OCI-LY3 (cell line): Measurements from ENCODE around the gene CNDP2.
A peak's percentile ranks its signal among the peaks of the same experiment; 100 is the strongest.

ENCODE experiments used
- H2AFZ ChIP-seq: fragments of 200-600, 300-600 bp; shearing (Covaris generic); 2 replicates; pipeline ENCODE4 v1.6.0; 2014; ENCODE audit warnings: antibody characterized with exemption, low read depth, low read length
- H3K27ac ChIP-seq: fragments of 200-600, 300-600 bp; sonication (generic); 2 replicates; pipeline ENCODE4 v1.5.1; 2014; ENCODE audit warnings: mild to moderate bottlenecking, low read length, moderate library complexity, mixed read lengths
- H3K27me3 ChIP-seq: fragments of 200-600, 300-600 bp; sonication (generic); 2 replicates; pipeline ENCODE4 v1.6.1; 2014; ENCODE audit warnings: low read depth, low read length, mixed read lengths
- H3K36me3 ChIP-seq: fragments of 200-600, 300-600 bp; sonication (generic); replicated peaks from 2 replicates; pipeline ENCODE3; 2014; ENCODE audit warnings: low read depth, low read length, mixed read lengths
- H3K4me1 ChIP-seq: fragments of 300-600, 200-600 bp; sonication (generic); 2 replicates; pipeline ENCODE4 v1.6.1; 2014; ENCODE audit warnings: low read length, mixed read lengths
- H3K4me2 ChIP-seq: fragments of 200-600, 300-600 bp; sonication (generic); 2 replicates; pipeline ENCODE4 v1.6.1; 2014; ENCODE audit warnings: low read length, mixed read lengths
- H3K4me3 ChIP-seq: fragments of 300-600, 200-600 bp; sonication (generic); 2 replicates; pipeline ENCODE4 v1.5.1; 2014; ENCODE audit warnings: antibody characterized with exemption, mild to moderate bottlenecking, low read length, moderate library complexity
- H3K79me2 ChIP-seq: fragments of 300-600, 200-600 bp; shearing (Covaris generic); 2 replicates; pipeline ENCODE4 v1.6.1; 2014; ENCODE audit warnings: mild to moderate bottlenecking, low read length, mixed read lengths
- H3K9ac ChIP-seq: fragments of 300-600, 200-600 bp; shearing (Covaris generic); 2 replicates; pipeline ENCODE4 v1.6.0; 2014; ENCODE audit warnings: mild to moderate bottlenecking, low read length, moderate library complexity
- H3K9me3 ChIP-seq: fragments of 200-600, 300-600 bp; shearing (Covaris generic); 2 replicates; pipeline ENCODE4 v1.6.1; 2014; ENCODE audit warnings: low read length, mixed read lengths; ENCODE audit not compliant: insufficient read depth
- H4K20me1 ChIP-seq: fragments of 200-600, 300-600 bp; sonication (generic); 2 replicates; pipeline ENCODE4 v1.6.1; 2016; ENCODE audit warnings: low read length, mixed read lengths; ENCODE audit not compliant: insufficient read depth
- EZH2phosphoT487 ChIP-seq: fragments of 200-600 bp; shearing (Covaris generic); IDR thresholded peaks from 2 replicates; pipeline ENCODE4 v1.6.1; 2018; ENCODE audit warnings: antibody characterized with exemption, mixed run types, low read depth
- TF ChIP-seq, protein P1 (sequence below): fragments of 200-600, 300-600 bp; sonication (generic); IDR thresholded peaks from 2 replicates; pipeline ENCODE4 v1.5.1; 2014; ENCODE audit warnings: antibody characterized with exemption, low read length, low read depth

Gene CNDP2

GRCh38 chr18:74567822-74568221 lies 71.7 kb downstream of the CNDP2 start:
- Histone ChIP-seq H2AFZ (no peak overlapping the region), H4K20me1 (no peaks in the 10 kb centered on the region), H3K4me3 (no peak overlapping the region), H3K79me2 (no peaks in the 10 kb centered on the region), H3K27ac (no peak overlapping the region), H3K4me2 (no peak overlapping the region), H3K27me3 (peaks cover 29% of the 10 kb centered on the region; the same call in 1 of the 2 replicates), H3K36me3 (no peaks in the 10 kb centered on the region), H3K9me3 (no peaks in the 10 kb centered on the region), H3K9ac (no peak overlapping the region), H3K4me1 (peaks cover 5% of the 10 kb centered on the region)
- TF ChIP-seq EZH2phosphoT487, result no peak
- TF ChIP-seq, protein P1, sequence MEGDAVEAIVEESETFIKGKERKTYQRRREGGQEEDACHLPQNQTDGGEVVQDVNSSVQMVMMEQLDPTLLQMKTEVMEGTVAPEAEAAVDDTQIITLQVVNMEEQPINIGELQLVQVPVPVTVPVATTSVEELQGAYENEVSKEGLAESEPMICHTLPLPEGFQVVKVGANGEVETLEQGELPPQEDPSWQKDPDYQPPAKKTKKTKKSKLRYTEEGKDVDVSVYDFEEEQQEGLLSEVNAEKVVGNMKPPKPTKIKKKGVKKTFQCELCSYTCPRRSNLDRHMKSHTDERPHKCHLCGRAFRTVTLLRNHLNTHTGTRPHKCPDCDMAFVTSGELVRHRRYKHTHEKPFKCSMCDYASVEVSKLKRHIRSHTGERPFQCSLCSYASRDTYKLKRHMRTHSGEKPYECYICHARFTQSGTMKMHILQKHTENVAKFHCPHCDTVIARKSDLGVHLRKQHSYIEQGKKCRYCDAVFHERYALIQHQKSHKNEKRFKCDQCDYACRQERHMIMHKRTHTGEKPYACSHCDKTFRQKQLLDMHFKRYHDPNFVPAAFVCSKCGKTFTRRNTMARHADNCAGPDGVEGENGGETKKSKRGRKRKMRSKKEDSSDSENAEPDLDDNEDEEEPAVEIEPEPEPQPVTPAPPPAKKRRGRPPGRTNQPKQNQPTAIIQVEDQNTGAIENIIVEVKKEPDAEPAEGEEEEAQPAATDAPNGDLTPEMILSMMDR, result peak; percentile 51

DNA sequence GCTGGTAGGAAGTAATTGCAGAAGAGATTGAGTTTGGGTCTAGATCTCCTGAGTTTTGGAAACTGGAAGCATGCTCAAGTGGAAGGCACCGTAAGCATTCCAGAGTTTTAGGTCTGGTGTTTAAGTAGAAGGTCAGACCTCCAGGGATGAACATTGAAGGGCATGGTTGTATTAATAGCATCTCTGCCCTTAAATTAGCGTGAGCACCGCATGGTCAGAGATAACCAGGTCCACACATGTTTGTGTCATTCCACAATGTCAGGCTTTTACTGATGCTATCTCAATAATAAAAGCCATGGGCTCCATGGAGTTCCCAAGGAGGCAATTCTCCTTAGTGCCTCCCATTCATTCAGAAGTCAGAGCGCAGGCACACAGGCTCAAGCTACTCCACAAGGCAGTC lies 73.2 kb downstream of the CNDP2 start:
- Histone ChIP-seq H3K79me2 (no peaks in the 10 kb centered on the region), H2AFZ (no peak overlapping the region), H3K4me2 (no peak overlapping the region), H3K4me3 (no peak overlapping the region), H3K4me1 (peaks cover 5% of the 10 kb centered on the region), H3K27ac (no peak overlapping the region), H4K20me1 (no peaks in the 10 kb centered on the region), H3K27me3 (peaks cover 28% of the 10 kb centered on the region; the same call in 1 of the 2 replicates), H3K36me3 (no peaks in the 10 kb centered on the region), H3K9ac (no peak overlapping the region), H3K9me3 (no peaks in the 10 kb centered on the region)
- no peak for TF ChIP-seq EZH2phosphoT487
- TF ChIP-seq, protein P1, result no peak

DNA sequence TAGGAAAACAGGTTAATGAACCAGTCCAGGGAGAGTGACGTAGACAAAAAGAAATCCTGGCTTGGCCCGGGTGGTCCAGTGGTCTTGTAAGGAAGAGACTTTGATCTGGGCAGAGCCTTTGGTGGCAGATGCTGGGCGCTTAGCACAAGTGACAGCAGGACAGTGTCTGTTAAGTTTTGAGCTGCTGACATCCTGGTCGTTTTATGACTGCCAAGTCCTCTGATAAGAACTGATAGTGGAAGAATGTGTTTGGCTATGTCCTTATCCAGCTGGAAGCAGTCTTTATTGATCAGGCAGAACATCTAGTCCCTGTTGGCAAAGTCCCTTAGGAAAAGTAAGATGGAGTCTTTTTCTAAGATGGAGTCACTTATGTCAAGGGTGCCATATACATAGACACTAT lies 74.1 kb downstream of the CNDP2 start:
- no peak overlapping the region for H3K4me3 ChIP-seq
- no peaks in the 10 kb centered on the region for H3K79me2 ChIP-seq
- peaks cover 5% of the 10 kb centered on the region for H3K4me1 ChIP-seq
- no peak overlapping the region for H3K4me2 ChIP-seq
- no peak overlapping the region for H3K9ac ChIP-seq
- no peaks in the 10 kb centered on the region for H3K36me3 ChIP-seq
- TF ChIP-seq, protein P1, result no peak
- TF ChIP-seq EZH2phosphoT487, result no peak
- H3K9me3 ChIP-seq, result no peaks in the 10 kb centered on the region
- H3K27ac ChIP-seq, result no peak overlapping the region
- no peaks in the 10 kb centered on the region for H4K20me1 ChIP-seq
- H3K27me3 ChIP-seq, result peaks cover 24% of the 10 kb centered on the region; the same call in 1 of the 2 replicates
- no peak overlapping the region for H2AFZ ChIP-seq

- Histone ChIP-seq H3K4me1 (peaks cover 5% of the 10 kb centered on the region), H3K36me3 (no peaks in the 10 kb centered on the region), H3K9ac (no peak overlapping the region), H3K27ac (no peak overlapping the region), H2AFZ (no peak overlapping the region), H3K9me3 (no peaks in the 10 kb centered on the region), H3K27me3 (peaks cover 24% of the 10 kb centered on the region), H3K4me3 (no peak overlapping the region), H4K20me1 (no peaks in the 10 kb centered on the region), H3K79me2 (no peaks in the 10 kb centered on the region), H3K4me2 (no peak overlapping the region)
- no peak for TF ChIP-seq EZH2phosphoT487
- TF ChIP-seq, protein P1, result no peak
These were observed 75.9 kb downstream of the CNDP2 start for GRCh38 chr18:74571895-74572680.
